ENCODE data around the gene TRAPPC14.
A peak's percentile ranks its signal among the peaks of the same experiment; 100 is the strongest.

TRAPPC14 gene

GRCh38 chr7:100155553-100156317 is 2.8 kb downstream of the TRAPPC14 start:
- TF ChIP-seq, protein P1, sequence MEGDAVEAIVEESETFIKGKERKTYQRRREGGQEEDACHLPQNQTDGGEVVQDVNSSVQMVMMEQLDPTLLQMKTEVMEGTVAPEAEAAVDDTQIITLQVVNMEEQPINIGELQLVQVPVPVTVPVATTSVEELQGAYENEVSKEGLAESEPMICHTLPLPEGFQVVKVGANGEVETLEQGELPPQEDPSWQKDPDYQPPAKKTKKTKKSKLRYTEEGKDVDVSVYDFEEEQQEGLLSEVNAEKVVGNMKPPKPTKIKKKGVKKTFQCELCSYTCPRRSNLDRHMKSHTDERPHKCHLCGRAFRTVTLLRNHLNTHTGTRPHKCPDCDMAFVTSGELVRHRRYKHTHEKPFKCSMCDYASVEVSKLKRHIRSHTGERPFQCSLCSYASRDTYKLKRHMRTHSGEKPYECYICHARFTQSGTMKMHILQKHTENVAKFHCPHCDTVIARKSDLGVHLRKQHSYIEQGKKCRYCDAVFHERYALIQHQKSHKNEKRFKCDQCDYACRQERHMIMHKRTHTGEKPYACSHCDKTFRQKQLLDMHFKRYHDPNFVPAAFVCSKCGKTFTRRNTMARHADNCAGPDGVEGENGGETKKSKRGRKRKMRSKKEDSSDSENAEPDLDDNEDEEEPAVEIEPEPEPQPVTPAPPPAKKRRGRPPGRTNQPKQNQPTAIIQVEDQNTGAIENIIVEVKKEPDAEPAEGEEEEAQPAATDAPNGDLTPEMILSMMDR (IDR thresholded peaks at IDR 0.05; ENCODE audit: low read depth, low read length): no peak

GRCh38 chr7:100154651-100155491 is 3.7 kb downstream of the TRAPPC14 start:
- DNase-seq (ENCODE audit: extremely low read depth, low read depth): no peak
- TF ChIP-seq, protein P1 (IDR thresholded peaks at IDR 0.05; ENCODE audit: low read depth, low read length): no peak

More at GRCh38 chr7:100155553-100156317, 2.8 kb downstream of the TRAPPC14 start:
- DNase-seq (ENCODE audit: extremely low read depth, low read depth): no peak

- DNase-seq (ENCODE audit: extremely low read depth, low read depth): no peak
These were observed 4.6 kb downstream of the TRAPPC14 start for GRCh38 chr7:100153708-100154535.

DNA sequence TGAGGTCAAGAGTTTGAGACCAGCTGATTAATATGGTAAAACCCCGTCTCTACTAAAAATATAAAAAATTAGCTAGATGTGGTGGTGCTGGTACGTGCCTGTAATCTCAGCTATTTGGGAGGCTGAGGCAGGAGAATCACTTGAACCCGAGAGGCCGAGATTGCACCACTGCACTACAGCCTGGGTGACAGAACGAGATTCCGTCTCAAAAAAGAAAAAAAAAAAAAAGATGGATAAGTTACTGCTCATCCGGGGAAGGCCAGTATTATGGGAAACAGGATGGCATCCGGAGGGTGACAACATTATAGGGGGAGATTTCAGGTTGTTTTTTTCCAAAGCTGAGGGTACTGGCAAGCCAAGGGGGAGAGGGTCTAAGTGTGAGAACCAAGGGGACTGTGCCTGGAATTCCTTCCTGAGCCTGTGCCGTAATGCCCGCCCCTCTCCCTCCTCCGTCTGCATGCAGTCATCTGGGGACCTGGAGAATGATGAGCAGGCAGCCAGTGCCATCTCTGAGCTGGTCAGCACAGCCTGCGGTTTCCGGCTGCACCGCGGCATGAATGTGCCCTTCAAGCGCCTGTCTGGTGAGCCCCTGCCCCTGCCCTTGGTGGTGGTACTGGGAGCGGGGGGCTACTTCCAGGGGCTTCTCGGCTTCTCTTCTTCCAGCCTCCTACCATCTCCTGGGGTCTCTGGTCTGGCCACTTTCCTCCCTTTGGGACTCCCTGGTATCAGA is 5.4 kb downstream of the TRAPPC14 start:
- TF ChIP-seq, protein P1 (IDR thresholded peaks at IDR 0.05; ENCODE audit: low read depth, low read length): no peak
- no peak for DNase-seq (ENCODE audit: extremely low read depth, low read depth)

More at GRCh38 chr7:100153708-100154535, 4.6 kb downstream of the TRAPPC14 start:
- TF ChIP-seq, protein P1 (IDR thresholded peaks at IDR 0.05; ENCODE audit: low read depth, low read length): no peak

DNA sequence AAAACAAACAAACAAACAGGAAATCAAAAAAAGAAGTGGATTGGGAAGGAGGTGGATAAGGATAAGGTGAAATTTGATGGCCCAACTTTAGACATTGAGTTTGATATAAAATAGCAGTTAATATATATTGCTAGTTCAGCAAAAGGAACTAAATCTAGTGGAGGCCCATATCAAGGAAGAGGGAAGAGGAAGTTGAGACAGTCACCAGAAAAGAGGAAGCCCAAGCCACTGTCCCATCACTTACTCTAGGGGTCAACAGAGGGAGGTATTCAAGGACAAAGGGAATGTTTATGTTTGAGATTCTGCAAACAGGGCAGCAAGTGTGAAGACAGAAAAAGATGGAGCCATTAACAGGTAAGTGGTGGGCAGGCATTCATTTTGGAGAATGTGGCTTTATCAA is 6.1 kb downstream of the TRAPPC14 start:
- DNase-seq (ENCODE audit: extremely low read depth, low read depth): no peak
- TF ChIP-seq, protein P1 (IDR thresholded peaks at IDR 0.05; ENCODE audit: low read depth, low read length): no peak

DNA sequence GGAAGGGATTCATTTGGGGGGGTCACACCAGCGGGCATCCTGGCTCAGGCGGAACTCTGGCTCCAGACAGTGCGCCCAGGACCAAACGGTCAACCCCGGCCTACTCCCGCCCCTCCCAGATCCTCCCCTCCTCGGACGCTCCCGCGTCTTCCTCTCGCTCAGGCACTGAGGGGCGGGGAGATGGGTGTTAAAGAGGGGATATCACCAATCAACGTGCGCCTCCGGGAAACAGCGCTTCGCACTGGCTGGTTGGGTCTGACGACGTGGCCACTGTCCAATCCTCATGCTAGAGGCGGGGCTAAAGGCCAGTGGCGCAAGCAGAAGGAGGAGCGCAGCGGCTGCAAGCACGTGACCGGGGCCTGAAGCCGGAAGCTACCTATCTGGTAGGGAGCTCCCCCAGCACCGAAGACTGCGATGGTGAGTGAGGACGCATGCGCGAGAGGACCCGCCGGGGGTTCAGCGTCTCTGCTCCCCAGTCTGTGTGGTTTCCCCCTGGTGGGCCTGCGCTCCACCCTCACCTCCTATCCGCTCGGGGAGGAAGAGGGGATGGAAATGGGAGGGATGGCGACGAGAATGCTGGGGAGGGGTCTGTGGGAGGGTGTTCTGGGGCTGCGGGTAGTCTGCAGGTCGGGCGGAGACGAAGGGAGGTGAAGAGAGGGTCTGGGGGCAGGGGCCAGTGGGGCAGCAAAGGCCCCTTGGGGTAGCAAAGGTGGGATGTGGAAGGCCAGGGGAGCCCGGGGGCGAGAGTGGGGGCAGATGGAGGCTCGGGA is 9.8 kb downstream of the TRAPPC14 start, which contains the start of gene LAMTOR4:
Gene LAMTOR4 (plus strand): TSS at position 360 of the 770 bp plus-strand sequence. CDS start 55 bp downstream, at position 415.
- TF ChIP-seq, protein P1 (IDR thresholded peaks at IDR 0.05; ENCODE audit: low read depth, low read length): no peak
- peak; percentile 98 for DNase-seq (ENCODE audit: extremely low read depth, low read depth)
